GM19023 (cell line): ENCODE results near the gene BZW2.
"Not testable (repeated sequence)": the region's sequence is repeated elsewhere in the genome, so short reads cannot be mapped to it uniquely, and the experiment has no call there.

Experiments
- ATAC-seq: cut with Tn5 transposase; IDR thresholded peaks from one replicate; pipeline ENCODE4 v1.9.1; 2021; ENCODE audit warnings: mild to moderate bottlenecking, moderate library complexity; ENCODE audit not compliant: unreplicated experiment

BZW2 gene

DNA sequence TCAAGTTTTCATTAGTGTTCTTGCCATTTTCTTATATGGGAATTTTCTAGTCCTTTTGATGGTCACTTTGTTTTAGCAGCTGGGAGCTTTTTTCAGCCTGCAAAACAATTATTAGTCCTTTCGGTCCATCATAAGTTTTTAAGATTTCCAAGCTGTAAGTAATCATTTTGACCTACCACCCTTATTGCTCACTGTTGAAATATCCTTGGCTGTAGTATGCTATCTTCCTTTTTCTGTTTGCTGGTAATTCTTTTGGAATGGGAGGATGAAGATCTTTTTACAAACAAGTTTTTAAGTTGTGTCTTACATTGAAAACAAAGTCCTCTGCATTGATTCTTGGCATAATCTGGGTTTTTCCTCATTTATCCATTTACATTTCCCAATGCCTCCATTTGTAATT is 24.0 kb downstream of the BZW2 start:
- ATAC-seq: no peak

DNA sequence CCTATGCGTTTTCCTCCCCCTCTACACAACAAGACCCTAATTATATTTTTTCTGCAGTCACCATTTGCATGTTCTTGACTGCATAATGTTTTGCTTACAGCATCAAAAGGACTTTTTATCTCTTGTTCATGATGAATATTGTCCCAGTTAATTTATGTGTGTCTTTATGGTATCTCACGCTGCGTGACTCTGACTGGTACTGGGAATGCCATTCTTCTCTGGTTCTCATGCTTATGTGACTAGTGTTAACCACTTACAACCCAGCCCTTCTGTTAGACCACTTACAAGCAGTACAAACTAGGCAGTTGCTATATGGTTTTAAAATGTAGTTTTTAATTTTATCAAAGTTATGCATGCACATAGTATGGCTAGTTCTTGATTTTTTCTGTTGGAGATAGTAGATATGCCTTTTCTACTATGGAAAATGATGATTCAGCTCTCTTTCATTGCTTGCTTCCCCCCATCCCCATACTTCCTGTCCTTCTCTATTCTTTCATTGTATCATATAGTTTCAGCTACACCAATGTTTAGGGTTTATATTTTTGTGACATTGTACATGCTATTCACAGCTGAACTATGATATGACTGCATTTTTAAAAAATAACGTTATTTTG is 24.9 kb downstream of the BZW2 start:
- no peak for ATAC-seq

DNA sequence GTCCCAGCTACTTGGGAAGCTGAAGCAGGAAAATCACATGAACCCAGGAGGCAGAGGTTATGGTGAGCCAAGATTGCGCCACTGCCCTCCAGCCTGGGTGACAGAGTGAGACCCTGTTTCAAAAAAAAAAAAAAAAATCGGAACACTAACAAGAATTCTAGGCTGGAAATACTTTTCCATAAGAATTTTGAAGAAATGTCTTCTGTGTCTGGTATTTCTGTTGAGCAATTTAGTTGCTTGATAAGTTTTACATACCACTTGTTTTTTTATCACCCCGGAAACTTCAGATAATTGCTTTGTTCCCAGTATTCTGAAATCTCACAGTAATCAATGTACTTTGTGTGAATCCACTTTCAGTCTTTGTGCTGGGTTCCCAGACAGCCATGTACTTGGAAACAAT is 25.8 kb downstream of the BZW2 start:
- ATAC-seq: no peak

DNA sequence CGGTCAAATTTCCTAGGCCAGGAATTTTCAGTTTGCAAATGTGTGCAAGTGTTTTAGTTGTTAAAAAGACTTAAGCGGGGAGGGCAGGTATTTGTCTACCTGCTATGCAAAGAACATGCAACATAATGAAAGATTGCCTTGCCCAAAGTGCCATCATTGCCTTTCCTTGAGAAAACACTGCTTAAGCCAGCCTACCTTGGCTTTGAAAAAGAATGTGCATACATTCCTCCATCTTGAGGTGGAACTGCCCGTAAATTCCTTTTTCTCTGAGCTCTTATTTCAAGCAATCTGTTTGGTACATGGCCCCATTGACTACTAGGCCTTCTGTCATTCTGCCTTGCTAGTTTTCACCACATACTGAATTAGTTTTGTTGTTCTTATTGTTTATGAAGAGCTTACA is 29.3 kb downstream of the BZW2 start:
- no peak for ATAC-seq

DNA sequence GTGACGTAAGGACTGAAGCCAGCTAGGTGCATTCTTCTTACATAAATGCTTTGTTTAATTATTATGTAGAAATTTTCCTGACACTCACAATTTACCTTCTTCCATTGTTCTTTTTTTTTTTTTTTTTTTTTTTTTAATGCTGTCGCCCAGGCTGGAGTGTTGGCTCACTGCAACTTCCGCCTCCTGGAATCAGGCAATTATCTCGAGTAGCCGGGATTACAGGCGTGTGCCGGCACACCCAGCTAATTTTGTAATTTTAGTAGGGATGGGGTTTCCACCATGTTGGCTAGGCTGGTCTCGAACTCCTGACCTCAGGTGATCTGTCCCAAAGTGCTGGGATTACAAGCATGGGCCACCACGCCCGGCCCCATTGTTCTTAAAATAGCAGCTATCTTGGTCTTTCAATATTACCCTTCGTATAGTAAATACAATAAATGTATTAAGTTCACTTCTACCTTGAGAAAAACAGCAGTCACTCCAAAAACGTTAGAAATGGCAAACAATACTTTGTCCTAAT is 32.1 kb downstream of the BZW2 start:
- ATAC-seq: no peak

DNA sequence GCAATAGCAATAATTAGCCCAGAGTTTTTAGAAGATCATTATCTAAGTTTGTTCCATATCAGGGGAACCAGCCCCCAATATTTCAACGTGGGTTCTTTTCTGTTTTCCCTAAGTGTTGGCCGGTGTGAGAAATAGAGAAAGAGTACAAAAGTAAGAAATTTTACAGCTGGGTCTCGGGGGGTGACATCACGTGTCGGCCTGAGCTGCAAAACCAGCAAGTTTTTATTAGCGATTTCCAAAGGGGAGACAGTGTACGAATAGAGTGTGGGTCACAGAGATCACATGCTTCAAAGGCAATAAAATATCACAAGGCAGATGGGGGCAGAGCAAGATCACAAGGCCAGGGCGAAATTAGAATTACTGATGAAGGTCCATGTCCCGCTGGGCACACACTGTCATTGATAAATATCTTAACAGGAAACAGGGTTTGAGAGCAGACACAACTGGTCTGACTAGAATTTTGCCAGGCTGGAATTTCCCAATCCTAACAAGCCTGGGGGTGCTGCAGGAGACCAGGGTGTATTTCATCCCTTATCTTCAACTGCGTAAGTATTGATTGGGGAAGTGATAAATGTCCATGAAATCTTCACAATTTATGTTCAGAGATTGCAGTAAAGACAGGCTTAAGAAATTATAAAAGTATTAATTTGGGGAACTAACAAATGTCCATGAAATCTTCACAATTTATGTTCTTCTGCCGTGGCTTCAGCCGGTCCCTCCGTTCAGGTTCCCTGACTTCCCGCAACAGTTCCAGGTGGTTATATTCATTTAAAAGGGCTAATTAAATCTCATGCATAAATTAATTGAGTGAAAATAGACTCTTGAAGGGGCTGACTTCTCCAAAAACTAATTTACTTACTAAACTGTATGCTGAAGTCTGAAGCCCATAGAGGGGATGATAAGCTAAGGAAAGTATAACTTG is 32.9 kb downstream of the BZW2 start:
- not testable (repeated sequence) for ATAC-seq

DNA sequence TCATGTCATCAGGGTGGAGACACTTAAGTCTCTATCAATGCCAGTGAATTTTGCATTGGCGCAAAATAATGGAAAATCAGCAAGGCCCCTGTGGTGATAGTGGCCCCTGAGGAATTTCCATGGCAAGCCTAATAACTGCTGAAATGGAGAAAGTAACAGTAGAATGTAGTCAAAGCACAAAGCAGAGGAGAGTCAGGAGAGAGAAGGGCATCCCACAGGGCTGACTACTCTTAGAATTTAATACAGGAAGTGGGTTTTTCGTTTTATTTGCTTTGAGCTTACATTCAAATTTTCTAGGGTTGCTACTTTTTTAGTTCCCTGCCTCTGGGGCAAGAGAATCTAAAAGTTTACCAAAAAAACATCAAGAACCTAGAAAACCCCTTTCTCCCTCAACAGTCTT is 39.0 kb downstream of the BZW2 start:
- no peak for ATAC-seq

DNA sequence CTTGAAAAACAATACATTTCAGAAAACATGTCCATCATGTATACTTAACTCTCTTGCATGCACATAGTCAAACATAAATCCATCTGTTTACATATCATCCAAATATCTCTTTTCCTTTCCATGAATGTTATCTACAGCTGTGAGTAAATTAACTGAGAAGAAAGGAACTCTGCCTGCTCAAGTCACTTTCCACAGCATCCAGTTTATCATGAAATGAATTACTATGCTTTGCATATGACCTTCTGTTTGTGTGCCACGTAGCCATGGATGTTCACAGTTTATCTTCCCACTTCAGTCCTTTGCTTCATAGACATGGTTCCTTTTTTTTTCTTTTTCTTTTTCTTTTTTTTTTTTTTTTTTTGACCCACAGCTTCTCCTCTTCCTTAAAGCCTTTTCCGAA is 39.6 kb downstream of the BZW2 start:
- no peak for ATAC-seq

DNA sequence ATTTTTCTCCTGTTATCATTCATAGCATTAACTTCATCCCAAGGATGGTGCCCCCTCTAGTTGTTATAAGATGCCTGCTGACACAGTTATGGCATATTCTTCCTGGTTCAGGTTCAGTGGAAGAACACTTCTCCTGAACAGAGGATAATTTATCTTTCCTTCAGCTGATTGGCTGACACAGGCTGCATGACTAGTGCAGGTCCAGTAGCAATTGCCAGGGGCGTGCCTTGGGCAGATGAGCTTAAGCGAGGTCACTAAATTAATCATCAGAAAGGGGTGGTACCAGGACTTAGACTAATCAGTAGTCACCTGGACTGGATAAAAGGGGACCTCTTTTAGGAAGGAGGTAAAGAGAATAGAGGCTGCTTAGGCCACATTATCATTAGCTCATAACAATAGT is 42.3 kb downstream of the BZW2 start:
- no peak for ATAC-seq

DNA sequence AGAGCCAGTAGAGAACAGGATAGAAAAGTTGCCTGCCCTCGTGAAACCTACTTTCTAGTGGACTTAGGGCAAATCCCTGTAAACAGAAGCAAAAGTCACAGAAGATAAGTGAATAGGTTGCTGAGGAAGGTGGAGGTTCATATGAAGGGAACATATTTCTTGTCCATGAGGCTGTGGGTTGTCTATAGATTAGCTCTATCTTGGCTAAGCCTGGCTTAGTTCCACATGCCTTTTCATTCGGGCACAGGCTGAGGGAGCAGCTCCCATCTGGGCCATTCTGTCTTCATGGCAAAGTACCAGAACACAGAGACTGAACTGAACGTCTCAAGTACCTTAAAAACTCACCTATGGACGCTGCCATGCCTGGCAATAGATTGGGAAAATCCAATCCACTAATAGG is 45.3 kb downstream of the BZW2 start:
- ATAC-seq: no peak

DNA sequence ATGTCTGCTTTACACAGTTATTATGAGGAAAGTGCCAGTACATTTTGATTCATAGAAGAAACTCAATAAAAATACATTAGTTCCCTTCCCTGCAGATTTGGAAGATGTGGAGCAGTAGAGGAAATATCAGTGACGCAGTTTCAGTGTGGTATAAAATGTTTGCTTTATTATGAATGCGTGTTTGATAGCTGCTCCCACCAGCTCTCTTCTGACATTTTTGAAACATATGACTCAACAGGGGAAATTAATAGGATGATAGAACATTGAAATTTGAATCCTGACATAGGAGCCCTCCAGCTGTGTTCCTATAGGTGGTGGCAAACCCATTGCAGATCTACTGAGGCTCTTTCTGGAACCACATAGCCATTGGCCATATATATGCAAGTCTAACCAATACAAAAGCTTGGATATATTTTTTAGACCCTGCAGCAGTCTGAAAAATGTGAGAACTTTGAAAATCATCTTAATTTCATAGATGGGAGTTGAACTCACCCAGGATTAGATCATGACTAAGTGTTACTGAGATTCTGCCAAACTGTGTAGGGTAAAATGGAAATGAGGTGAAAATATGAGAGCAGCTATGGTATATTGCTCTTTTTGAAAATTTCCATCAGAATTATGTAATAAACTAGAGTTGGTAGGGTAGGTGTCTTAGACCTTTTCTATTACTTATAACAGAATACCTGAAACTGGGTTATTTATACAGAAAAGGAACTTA is 47.8 kb downstream of the BZW2 start:
- ATAC-seq: no peak

DNA sequence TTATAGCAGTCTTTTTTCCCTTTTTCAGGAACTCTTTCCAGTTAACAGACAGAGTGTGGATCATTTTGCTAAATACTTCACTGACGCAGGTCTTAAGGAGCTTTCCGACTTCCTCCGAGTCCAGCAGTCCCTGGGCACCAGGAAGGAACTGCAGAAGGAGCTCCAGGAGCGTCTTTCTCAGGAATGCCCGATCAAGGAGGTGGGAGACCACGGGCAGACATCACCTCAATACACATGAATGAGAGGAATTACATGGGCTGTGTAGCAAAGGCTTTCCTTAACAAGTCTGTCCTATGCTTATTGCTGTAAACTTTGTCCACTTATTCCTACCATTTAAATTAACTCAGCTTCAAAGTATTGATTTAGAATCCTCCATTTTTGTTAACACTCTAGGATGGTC is 48.8 kb downstream of the BZW2 start:
- ATAC-seq: no peak

DNA sequence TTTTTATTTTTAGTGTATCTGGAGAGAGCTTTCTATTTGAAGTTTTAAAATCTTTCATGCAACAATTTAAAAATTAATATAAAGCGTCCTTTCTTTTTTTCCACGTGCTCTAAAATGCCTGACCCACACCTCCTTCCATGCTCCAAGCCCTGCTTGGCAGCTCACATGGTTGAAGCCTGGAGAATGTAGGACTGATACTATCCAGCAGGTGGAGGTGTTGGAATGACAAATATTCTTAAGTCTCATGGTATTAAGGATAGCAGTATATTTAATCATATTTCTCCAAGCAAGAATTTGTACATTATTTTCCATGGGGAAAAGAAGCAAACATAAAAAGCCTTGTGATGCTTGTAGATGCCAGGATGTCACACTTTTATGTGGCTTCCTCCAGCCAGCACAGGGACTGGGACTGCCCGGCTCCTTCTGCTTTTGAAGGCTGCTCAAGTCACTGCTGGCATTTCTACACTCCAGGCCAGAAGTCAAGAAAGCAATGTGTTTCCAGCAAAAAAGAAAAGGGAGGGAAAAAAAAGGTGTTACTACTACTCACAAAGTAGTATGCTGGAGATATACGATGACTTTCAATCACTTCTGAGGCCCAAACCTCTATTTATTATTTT is 49.7 kb downstream of the BZW2 start:
- ATAC-seq: no peak

DNA sequence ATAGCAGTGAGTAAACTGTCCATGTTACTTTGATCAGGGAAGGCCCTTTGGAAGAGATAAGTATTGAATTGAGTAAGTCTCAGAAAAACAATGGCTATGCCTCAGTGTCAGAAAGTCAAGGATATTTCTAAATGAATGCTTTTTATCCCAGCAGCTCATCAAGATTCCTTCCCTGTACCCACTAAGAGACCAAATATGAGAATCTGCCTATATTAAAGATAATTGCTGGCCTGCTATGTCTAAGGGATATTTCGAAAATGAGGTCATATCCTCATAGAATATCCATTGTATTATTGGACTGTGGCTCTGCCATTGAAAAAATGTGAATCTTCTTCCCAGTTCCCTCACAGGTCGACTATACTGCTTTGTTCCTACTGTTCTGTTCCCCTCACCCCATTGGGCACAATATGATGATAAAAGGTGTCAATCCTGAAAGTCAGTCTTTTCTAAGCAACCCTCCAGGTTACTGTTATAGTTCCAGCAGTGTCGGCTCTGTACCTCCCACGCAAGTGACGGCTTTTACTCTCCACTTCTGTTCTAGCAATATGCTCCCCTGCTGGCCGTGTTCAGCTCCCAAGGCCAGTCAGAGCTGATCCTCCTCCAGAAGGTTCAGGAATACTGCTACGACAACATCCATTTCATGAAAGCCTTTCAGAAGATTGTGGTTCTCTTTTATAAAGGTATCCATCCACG is 51.7 kb downstream of the BZW2 start:
- no peak for ATAC-seq

DNA sequence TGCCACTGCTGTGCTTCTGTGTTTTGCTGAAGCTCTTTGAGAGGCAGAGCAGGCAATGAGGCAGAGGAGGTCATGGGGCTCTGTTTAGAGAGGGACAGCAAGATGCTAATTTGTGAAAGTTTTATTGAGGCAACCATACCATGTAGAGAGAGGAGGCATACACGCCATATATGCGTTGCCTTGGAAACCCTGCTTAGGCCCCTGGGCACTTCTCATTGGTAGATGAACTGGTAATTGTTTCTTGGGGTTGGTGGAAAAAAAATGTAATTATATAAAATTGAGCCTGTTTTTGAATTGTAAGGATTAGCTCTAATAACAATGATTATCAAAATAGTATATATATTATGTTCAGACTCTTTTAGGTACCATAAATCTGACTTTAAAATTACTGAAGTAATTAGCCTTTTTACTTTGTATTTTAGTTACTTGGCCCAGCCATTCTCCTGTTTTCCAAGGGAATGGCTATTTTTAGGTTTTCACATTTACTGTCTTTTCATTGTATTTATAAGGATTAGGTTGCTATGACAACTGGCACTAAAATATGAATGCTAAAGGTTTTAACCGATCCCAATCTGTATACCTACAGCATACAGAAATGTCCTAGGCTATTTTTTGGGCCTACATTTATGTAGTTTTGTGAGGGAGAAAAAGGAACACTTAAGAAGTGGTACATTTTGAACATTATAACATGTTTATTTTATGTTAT is 52.4 kb downstream of the BZW2 start:
- no peak for ATAC-seq

DNA sequence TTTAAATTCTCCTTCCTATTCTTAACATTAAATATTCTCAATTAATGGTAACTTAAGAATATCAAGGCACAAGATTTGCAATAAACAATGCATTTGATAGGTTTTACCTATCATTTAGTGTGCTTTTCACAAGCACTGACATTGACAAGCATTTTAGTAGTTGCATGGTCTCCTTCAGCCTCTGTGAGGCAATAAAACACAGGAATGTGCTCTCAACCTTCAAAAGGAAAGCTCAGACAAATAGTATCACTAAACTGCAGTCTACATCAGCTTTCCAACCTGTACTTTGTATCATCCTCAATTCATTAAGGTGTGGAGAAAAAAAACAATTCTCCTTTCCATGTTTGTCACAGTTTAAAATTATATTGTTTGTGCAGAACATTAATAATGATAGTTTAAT is 56.5 kb downstream of the BZW2 start:
- no peak for ATAC-seq

DNA sequence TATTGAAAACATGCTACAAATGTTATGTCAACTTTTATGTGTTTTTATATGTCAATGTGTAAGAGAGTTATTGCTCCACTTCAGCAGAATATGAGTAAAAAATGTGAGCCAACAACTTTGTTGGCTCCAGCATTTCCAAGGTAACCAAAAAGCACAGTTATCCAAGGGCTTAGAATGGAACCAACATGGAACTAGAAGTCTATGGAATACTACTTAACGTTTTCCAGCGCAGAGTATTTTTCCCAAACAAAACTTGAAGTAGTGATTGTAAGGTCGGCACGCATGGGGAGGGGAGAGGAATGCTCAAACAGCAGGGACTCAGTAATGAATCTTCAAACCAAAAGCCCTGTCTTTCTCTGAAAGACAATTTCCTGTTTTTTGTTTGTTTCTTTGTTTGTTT is 62.5 kb downstream of the BZW2 start:
- no peak for ATAC-seq

DNA sequence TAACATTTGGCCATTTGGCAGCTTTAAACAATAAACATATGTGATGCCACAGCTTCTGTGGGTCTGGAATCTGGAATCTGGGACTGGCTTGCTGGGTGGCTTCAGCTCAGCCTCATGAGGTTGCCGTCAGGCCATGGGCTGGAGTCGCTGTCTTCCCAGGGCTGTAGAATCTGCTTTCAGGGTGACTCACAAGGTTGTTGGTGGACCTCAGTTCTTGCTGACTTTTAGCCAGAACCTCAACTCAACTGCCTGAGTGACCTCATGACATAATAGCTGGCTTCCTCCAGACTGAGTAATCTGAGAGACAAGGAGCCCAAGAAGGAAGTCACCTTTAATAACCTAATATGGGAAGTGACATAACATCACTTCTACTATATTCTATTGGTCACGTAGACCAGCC is 63.0 kb downstream of the BZW2 start:
- no peak for ATAC-seq

DNA sequence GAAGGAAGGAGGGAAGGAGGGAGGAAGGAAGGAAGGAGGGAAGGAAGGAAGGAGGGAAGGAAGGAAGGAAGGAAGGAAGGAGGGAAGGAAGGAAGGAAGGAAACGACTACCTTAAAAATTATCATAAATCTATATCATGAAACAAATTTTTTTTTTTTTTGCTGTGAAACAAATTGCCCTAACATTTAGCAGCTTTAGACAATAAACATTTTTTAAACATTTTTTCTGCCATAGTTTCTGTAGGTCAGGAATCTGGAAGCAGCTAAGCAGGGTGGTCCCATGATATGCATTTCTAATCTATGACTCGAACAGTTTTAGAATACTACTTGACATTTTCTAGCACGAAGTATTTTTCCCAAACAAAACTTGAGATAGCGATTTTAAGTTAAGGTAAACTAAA is 64.7 kb downstream of the BZW2 start:
- no peak for ATAC-seq

DNA sequence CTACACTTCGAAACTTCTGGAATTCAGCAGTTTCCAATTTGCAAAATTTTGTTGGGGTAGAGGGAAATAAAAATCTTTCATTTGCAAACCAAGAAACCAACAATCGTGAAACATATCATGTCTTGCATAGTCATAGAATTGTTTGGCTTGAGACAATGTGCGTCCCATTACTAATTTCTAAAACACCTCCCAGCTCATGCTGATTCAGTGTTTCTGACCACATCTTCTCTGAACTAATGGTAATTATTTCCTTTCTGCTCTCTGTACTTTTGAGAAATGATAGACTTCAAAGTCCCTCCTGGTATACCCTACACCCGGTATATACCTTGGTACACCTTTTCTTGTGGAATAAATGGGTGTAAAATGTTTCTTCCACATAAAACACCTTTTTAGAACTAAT is 65.7 kb downstream of the BZW2 start:
- ATAC-seq: no peak
